Stimulated activated CD4-positive, alpha-beta T cell treated with anti-CD3 and anti-CD28 coated beads, Interleukin-2, amount 100 ng/mL, for 4 hours (primary cell): ENCODE data around the gene LPCAT3.
"Not testable (repeated sequence)": the region's sequence is repeated elsewhere in the genome, so short reads cannot be mapped to it uniquely, and the experiment has no call there.

ENCODE experiments used
- DNase-seq: peaks from one replicate; pipeline ENCODE4 v3.0.0-alpha.2; 2020; ENCODE audit warnings: low read depth

LPCAT3 gene

GRCh38 chr12:7037411-7037810 lies 19.1 kb upstream of the LPCAT3 start:
- DNase-seq: not testable (repeated sequence)

- no peak for DNase-seq
These were observed 17.2 kb upstream of the LPCAT3 start for GRCh38 chr12:7035463-7035862.

GRCh38 chr12:7034464-7034863 lies 16.2 kb upstream of the LPCAT3 start:
- no peak for DNase-seq

- no peak for DNase-seq
These were observed 14.7 kb upstream of the LPCAT3 start for GRCh38 chr12:7032990-7033389.

GRCh38 chr12:7031306-7031705 lies 13.0 kb upstream of the LPCAT3 start:
- DNase-seq: no peak

GRCh38 chr12:7026854-7027253 lies 8.6 kb upstream of the LPCAT3 start:
- DNase-seq: no peak

- no peak for DNase-seq
These were observed 4.8 kb upstream of the LPCAT3 start for GRCh38 chr12:7023114-7023513.

GRCh38 chr12:7021956-7022355 lies 3.7 kb upstream of the LPCAT3 start:
- no peak for DNase-seq

GRCh38 chr12:7019043-7019569 lies 830 bp upstream of the LPCAT3 start:
- no peak for DNase-seq

- DNase-seq: no peak
These were observed 366 bp downstream of the LPCAT3 start for GRCh38 chr12:7017870-7018349.

- no peak for DNase-seq
These were observed 1.2 kb downstream of the LPCAT3 start for GRCh38 chr12:7016958-7017571.

GRCh38 chr12:7015555-7016370 lies 2.5 kb downstream of the LPCAT3 start:
- DNase-seq: no peak

- DNase-seq: no peak
These were observed 5.2 kb downstream of the LPCAT3 start for GRCh38 chr12:7013101-7013500.

GRCh38 chr12:7012024-7012607 lies 6.2 kb downstream of the LPCAT3 start:
- no peak for DNase-seq

GRCh38 chr12:7011398-7011797 lies 6.9 kb downstream of the LPCAT3 start:
- DNase-seq: not testable (repeated sequence)

GRCh38 chr12:7009512-7009911 lies 8.8 kb downstream of the LPCAT3 start:
- DNase-seq: no peak

GRCh38 chr12:7008864-7009263 lies 9.4 kb downstream of the LPCAT3 start:
- DNase-seq: no peak

GRCh38 chr12:7006639-7007038 lies 11.6 kb downstream of the LPCAT3 start:
- DNase-seq: no peak

- no peak for DNase-seq
These were observed 13.0 kb downstream of the LPCAT3 start for GRCh38 chr12:7005311-7005710.

GRCh38 chr12:7004840-7005239 lies 13.4 kb downstream of the LPCAT3 start:
- no peak for DNase-seq

GRCh38 chr12:7004287-7004803 lies 13.9 kb downstream of the LPCAT3 start:
- no peak for DNase-seq

- no peak for DNase-seq
These were observed 16.2 kb downstream of the LPCAT3 start for GRCh38 chr12:7001921-7002591.
